WTC11 (cell line): ENCODE measurements around the gene LIG1.

ENCODE experiments used
- IRF1 ChIP-seq: sonication (generic); formaldehyde crosslinking; IDR thresholded peaks from 2 replicates; pipeline ENCODE4 v1.8.0; 2023; ENCODE audit warnings: missing genetic modification reagents
- TF ChIP-seq, protein P1 (sequence below): fragments of 200-600 bp; IDR thresholded peaks from 2 replicates; pipeline ENCODE4 v1.8.0; 2022; ENCODE audit warnings: antibody characterized with exemption

DNA sequence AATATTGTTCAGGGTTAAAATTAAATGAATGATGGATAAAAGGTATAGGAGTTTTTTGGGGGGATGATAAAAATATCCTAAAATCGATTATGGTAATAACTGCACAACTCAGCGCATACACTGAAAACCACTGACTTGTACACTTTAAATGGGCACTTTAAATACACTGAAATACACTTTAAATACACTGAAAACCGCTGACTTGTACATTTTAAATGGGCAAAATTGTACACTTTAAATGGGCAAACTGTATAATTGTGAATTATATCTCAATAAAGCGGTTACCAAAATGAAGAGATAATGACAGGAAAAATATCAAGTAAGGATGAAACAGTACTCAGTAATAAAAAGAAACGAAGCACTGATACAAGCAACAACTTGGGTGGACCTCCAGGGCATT lies 1.5 kb downstream of the LIG1 start:
- TF ChIP-seq, protein P1, sequence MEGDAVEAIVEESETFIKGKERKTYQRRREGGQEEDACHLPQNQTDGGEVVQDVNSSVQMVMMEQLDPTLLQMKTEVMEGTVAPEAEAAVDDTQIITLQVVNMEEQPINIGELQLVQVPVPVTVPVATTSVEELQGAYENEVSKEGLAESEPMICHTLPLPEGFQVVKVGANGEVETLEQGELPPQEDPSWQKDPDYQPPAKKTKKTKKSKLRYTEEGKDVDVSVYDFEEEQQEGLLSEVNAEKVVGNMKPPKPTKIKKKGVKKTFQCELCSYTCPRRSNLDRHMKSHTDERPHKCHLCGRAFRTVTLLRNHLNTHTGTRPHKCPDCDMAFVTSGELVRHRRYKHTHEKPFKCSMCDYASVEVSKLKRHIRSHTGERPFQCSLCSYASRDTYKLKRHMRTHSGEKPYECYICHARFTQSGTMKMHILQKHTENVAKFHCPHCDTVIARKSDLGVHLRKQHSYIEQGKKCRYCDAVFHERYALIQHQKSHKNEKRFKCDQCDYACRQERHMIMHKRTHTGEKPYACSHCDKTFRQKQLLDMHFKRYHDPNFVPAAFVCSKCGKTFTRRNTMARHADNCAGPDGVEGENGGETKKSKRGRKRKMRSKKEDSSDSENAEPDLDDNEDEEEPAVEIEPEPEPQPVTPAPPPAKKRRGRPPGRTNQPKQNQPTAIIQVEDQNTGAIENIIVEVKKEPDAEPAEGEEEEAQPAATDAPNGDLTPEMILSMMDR, result no peak
- no peak for TF ChIP-seq IRF1 (CRISPR knock-in tag)
